OCI-LY7 (cell line): ENCODE measurements around the gene IFT88. TPM values are rescaled to one million over a fixed set of nuclear protein-coding genes. Genes with fewer than 3 reads are reported as not detected.

ENCODE experiments used
- BruUV-seq: library from RNA; stranded (reverse); fragments of 400-500 nt; replicated peaks from 2 replicates; lab custom pipeline; 2021; lab: Mats Ljungman, UMichigan
- CTCF ChIA-PET: fragments of 300-600 bp; sonication (Branson Sonifier 250); formaldehyde crosslinking; loops from one replicate; lab custom pipeline; 2022; ENCODE audit warnings: antibody characterized with exemption; ENCODE audit not compliant: unreplicated experiment; lab: Charles Lee
- POLR2A ChIA-PET: fragments of 300-600 bp; sonication (Branson Sonifier 250); formaldehyde crosslinking; loops from one replicate; lab custom pipeline; 2022; ENCODE audit warnings: antibody characterized with exemption; lab: Charles Lee
- DNase-seq: peaks from one replicate; pipeline ENCODE4 v3.0.0-alpha.2; 2015; ENCODE audit warnings: low spot score
- H2AFZ ChIP-seq: fragments of 200-600 bp; sonication (generic), shearing (Covaris generic); 2 replicates; pipeline ENCODE4 v1.6.1; 2014; ENCODE audit warnings: mild to moderate bottlenecking, antibody characterized with exemption, low read length, moderate library complexity
- H3K27ac ChIP-seq: fragments of 200-600 bp; sonication (generic); 2 replicates; pipeline ENCODE4 v1.5.1; 2014; ENCODE audit warnings: mixed run types, low read depth, mild to moderate bottlenecking, moderate library complexity, low read length, inconsistent platforms; ENCODE audit not compliant: poor library complexity, severe bottlenecking
- H3K36me3 ChIP-seq: fragments of 200-600 bp; sonication (generic); 2 replicates; pipeline ENCODE4 v1.6.1; 2014; ENCODE audit warnings: mild to moderate bottlenecking, antibody characterized with exemption, low read length, moderate library complexity, mixed read lengths; ENCODE audit not compliant: insufficient read depth
- H3K4me1 ChIP-seq: fragments of 200-600 bp; sonication (generic); 2 replicates; pipeline ENCODE4 v1.5.1; 2014; ENCODE audit warnings: mild to moderate bottlenecking, low read length; ENCODE audit not compliant: insufficient read depth, poor library complexity, severe bottlenecking
- H3K4me2 ChIP-seq: fragments of 200-600 bp; sonication (generic); 2 replicates; pipeline ENCODE4 v1.6.1; 2014; ENCODE audit warnings: mild to moderate bottlenecking, low read length
- H3K4me3 ChIP-seq: fragments of 200-600 bp; sonication (generic); 2 replicates; pipeline ENCODE4 v1.5.1; 2014; ENCODE audit warnings: mild to moderate bottlenecking, low read depth, low read length; ENCODE audit not compliant: poor library complexity, severe bottlenecking
- H3K79me2 ChIP-seq: fragments of 200-600 bp; sonication (generic); 2 replicates; pipeline ENCODE4 v1.6.1; 2016; ENCODE audit warnings: low read depth, mild to moderate bottlenecking, low read length, moderate library complexity, mixed read lengths; ENCODE audit not compliant: insufficient read depth
- H3K9me2 ChIP-seq: fragments of 200-600 bp; sonication (generic); 2 replicates; pipeline ENCODE4 v1.6.1; 2016; ENCODE audit warnings: mild to moderate bottlenecking, low read length, mixed read lengths; ENCODE audit not compliant: insufficient read depth
- H3K9me3 ChIP-seq: fragments of 200-600 bp; sonication (generic); 2 replicates; pipeline ENCODE4 v1.6.1; 2014; ENCODE audit warnings: mild to moderate bottlenecking, mixed run types, low read length, mixed read lengths
- H4K20me1 ChIP-seq: fragments of 200-600 bp; sonication (generic); 2 replicates; pipeline ENCODE4 v1.6.1; 2014; ENCODE audit warnings: mild to moderate bottlenecking, antibody characterized with exemption, low read length, moderate library complexity, mixed read lengths; ENCODE audit not compliant: insufficient read depth
- EZH2phosphoT487 ChIP-seq: fragments of 200-600 bp; sonication (generic); IDR thresholded peaks from 2 replicates; pipeline ENCODE4 v1.6.1; 2018; ENCODE audit warnings: low read depth, borderline replicate concordance, mild to moderate bottlenecking, mixed run types, antibody characterized with exemption, low read length, moderate library complexity, mixed read lengths
- intact Hi-C: fragments of 100-400 bp; cut with micrococcal nuclease; formaldehyde crosslinking; loops from one replicate; pipeline ENCODE4 v1.10.0; 2022; ENCODE audit not compliant: unreplicated experiment
- total RNA-seq, 2 experiments: library from RNA; depleted of rRNA in 1 of 2; stranded (reverse); fragments of >200 nt in 1 of 2; shearing (Covaris generic) in 1 of 2; gene quantifications; 2 replicates each; pipeline ENCODE4 v1.2.3, GENCODE V29; 2014 to 2022
- TF ChIP-seq, protein P1 (sequence below): fragments of 200-600 bp; sonication (generic); conservative IDR thresholded peaks from 2 replicates; pipeline ENCODE4 v1.5.1; 2014; ENCODE audit warnings: mild to moderate bottlenecking, antibody characterized with exemption, low read length, moderate library complexity, mixed read lengths

IFT88 gene
- total RNA-seq, 2 experiments from 2014 or later = 6.1 to 6.9 TPM

DNA sequence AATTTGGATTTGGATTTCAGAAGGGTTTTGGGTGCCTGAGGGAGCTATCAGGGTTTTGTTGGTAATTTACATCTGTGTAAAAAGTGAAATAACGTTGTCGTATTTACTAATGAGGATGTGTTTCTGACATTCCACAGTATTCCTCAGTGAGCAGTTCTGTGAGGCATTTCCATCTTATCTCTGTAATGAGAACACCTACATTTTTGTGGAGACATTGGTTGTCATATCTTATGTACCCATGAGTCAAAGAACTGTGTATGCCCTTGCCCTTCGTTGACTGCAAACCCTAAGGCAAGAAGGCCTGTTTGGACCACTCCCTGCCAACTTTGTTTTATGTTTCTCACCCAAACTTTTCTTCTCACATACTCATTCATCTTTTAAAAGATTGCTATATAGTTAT, 122.3 kb downstream of the IFT88 start:
- Histone ChIP-seq H3K9me2 (no peaks in the 10 kb centered on the region), H3K4me1 (no peaks in the 10 kb centered on the region), H3K9me3 (no peaks in the 10 kb centered on the region), H3K4me3 (no peak overlapping the region), H3K27ac (no peak overlapping the region), H3K79me2 (no peaks in the 10 kb centered on the region), H2AFZ (no peak overlapping the region), H4K20me1 (no peaks in the 10 kb centered on the region), H3K4me2 (no peak overlapping the region), H3K36me3 (no peaks in the 10 kb centered on the region)
- intact Hi-C loops = no loop called here
- CTCF ChIA-PET = no interaction called here
- no TSS peak for BruUV-seq
- TF ChIP-seq, protein P1, sequence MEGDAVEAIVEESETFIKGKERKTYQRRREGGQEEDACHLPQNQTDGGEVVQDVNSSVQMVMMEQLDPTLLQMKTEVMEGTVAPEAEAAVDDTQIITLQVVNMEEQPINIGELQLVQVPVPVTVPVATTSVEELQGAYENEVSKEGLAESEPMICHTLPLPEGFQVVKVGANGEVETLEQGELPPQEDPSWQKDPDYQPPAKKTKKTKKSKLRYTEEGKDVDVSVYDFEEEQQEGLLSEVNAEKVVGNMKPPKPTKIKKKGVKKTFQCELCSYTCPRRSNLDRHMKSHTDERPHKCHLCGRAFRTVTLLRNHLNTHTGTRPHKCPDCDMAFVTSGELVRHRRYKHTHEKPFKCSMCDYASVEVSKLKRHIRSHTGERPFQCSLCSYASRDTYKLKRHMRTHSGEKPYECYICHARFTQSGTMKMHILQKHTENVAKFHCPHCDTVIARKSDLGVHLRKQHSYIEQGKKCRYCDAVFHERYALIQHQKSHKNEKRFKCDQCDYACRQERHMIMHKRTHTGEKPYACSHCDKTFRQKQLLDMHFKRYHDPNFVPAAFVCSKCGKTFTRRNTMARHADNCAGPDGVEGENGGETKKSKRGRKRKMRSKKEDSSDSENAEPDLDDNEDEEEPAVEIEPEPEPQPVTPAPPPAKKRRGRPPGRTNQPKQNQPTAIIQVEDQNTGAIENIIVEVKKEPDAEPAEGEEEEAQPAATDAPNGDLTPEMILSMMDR = no peak
- no peak for TF ChIP-seq EZH2phosphoT487
- DNase-seq = no peak
- POLR2A ChIA-PET = interaction anchor here (1.1 kb wide), 1 partner anchor 10 kb away, joined by 3 read pairs; no protein-coding TSS in a partner anchor

DNA sequence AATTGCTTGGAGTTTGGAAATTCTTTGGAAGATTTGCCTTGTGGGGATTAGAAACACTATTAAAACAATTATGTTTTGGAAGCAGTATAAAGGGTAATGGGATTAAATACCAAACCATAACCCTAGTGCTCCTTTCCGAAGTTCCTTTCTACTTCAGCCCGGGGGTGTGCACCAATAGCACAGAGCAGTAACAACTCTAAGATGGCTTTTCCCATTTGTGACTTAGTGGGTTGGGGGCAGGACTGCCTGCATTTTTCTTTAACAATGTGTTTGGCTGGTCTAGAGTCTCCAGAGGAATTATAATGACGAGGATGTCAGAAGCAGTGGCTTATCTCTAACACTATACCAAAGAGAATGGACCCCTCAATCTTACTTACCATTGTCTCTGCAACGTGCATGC, 124.7 kb downstream of the IFT88 start:
- no peak for DNase-seq
- H3K9me3 ChIP-seq = no peaks in the 10 kb centered on the region
- H4K20me1 ChIP-seq = no peaks in the 10 kb centered on the region
- H3K27ac ChIP-seq = no peak overlapping the region
- H3K4me2 ChIP-seq = no peak overlapping the region
- H3K4me3 ChIP-seq = no peak overlapping the region
- no peaks in the 10 kb centered on the region for H3K9me2 ChIP-seq
- no peak for TF ChIP-seq EZH2phosphoT487
- TF ChIP-seq, protein P1 = no peak
- no peaks in the 10 kb centered on the region for H3K79me2 ChIP-seq
- H2AFZ ChIP-seq = no peak overlapping the region
- H3K36me3 ChIP-seq = no peaks in the 10 kb centered on the region
- ChIA-PET POLR2A (no interaction called here), CTCF (no interaction called here)
- no peaks in the 10 kb centered on the region for H3K4me1 ChIP-seq
- no TSS peak for BruUV-seq
- intact Hi-C loops = no loop called here

DNA sequence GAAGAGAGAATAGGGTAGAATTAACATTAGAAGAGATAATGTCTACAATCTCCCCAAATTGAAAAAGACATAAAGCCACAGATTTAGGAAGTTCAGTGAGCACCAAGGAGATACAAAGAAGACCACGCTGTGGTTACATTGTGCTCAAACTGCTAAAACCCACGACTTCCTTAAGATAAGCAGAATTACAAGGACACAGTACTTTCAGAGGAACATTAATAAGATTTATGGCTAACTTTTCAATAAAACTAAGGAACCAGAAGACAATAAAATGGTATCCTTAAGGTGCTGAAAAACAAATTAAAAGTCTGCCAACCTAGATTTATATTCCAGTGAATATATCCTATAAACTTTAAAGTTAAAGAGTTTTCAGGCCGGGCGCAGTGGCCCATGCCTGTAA, 129.1 kb downstream of the IFT88 start:
- TF ChIP-seq EZH2phosphoT487 = no peak
- TF ChIP-seq, protein P1 = no peak
- Histone ChIP-seq H3K79me2 (no peaks in the 10 kb centered on the region), H4K20me1 (no peaks in the 10 kb centered on the region), H3K4me3 (no peak overlapping the region), H3K27ac (no peak overlapping the region), H3K9me3 (no peaks in the 10 kb centered on the region), H3K9me2 (no peaks in the 10 kb centered on the region), H2AFZ (no peak overlapping the region), H3K4me1 (no peaks in the 10 kb centered on the region), H3K4me2 (no peak overlapping the region), H3K36me3 (no peaks in the 10 kb centered on the region)
- POLR2A ChIA-PET = no interaction called here
- DNase-seq = no peak
- BruUV-seq = no TSS peak
- intact Hi-C loops = no loop called here
- CTCF ChIA-PET = no interaction called here
